Activated naive CD8-positive, alpha-beta T cell treated with anti-CD3 and anti-CD28 coated beads for 36 hours (primary cell): ENCODE measurements around the gene FOXJ3. TPM values are rescaled to one million over a fixed set of nuclear protein-coding genes. Genes with fewer than 3 reads are reported as not detected.

ENCODE experiments used
- DNase-seq: peaks from one replicate; pipeline ENCODE4 v3.0.0; 2021
- H3K27ac Mint-ChIP-seq: one replicate; pipeline ENCODE4 v1.8.0; 2022; ENCODE audit warnings: mild to moderate bottlenecking, moderate library complexity, mixed read lengths
- H3K27me3 Mint-ChIP-seq: one replicate; pipeline ENCODE4 v1.8.0; 2022; ENCODE audit warnings: mild to moderate bottlenecking, mixed read lengths
- H3K36me3 Mint-ChIP-seq: one replicate; pipeline ENCODE4 v1.8.0; 2021; ENCODE audit warnings: mild to moderate bottlenecking, mixed read lengths
- H3K4me1 Mint-ChIP-seq: one replicate; pipeline ENCODE4 v1.8.0; 2021; ENCODE audit warnings: mixed read lengths
- H3K4me3 Mint-ChIP-seq: one replicate; pipeline ENCODE4 v1.8.0; 2022; ENCODE audit warnings: mild to moderate bottlenecking, moderate library complexity, mixed read lengths
- H3K9me3 Mint-ChIP-seq: one replicate; pipeline ENCODE4 v1.8.0; 2022; ENCODE audit warnings: mixed read lengths
- total RNA-seq, 2 experiments: library from RNA; stranded (reverse); gene quantifications; one replicate each; pipeline ENCODE4 v1.2.3, GENCODE V29; 2021

The FOXJ3 gene
- total RNA-seq, 2 experiments from 2014 or later, result 43.7 to 47.2 TPM

DNA sequence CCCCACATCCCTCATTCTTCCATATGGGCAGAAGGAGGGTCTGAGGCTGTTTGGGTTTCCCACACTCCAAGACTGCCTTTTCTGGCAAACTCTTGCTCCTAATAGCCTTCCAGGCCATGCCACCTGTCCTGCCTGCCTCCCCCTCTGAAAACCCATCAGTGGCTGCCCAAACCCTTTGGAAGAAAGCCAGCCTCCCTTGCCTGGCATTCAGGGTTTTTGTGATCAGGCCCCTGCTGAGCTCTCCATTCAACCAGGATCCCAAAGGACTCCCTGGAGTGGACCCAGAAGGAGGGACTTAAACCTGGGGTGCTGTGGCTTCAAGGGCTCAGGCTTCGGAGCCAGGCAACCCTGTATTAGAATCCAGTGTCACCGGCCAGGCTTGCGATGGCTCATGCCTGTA is 166.3 kb downstream of the FOXJ3 start:
- no peak for DNase-seq
- no peaks in the 10 kb centered on the region for H3K27me3 Mint-ChIP-seq
- H3K4me1 Mint-ChIP-seq, result no peaks in the 10 kb centered on the region
- no peak overlapping the region for H3K27ac Mint-ChIP-seq
- H3K36me3 Mint-ChIP-seq, result no peaks in the 10 kb centered on the region
- no peaks in the 10 kb centered on the region for H3K9me3 Mint-ChIP-seq
- no peak overlapping the region for H3K4me3 Mint-ChIP-seq

DNA sequence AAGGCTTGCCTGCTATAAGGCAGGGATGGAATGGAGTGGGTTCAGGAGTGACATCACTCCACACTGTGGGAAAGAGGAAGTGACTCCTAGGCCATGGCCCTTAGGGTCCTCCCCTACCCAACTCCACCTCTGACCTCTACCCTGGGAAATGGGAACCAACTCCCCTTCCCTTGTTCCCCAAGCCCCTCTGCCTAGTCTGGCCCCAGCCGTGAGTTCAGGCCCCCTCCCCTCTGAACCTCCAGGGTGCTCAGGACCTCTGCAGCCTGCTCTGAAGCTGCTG is 166.7 kb downstream of the FOXJ3 start:
- Mint-ChIP-seq H3K9me3 (no peaks in the 10 kb centered on the region), H3K27ac (no peak overlapping the region), H3K4me1 (no peaks in the 10 kb centered on the region), H3K27me3 (no peaks in the 10 kb centered on the region), H3K36me3 (no peaks in the 10 kb centered on the region), H3K4me3 (no peak overlapping the region)
- no peak for DNase-seq

GRCh38 chr1:42167611-42168390 is 167.2 kb downstream of the FOXJ3 start:
- Mint-ChIP-seq H3K27ac (no peak overlapping the region), H3K36me3 (no peaks in the 10 kb centered on the region), H3K4me3 (no peak overlapping the region), H3K4me1 (no peaks in the 10 kb centered on the region), H3K9me3 (no peaks in the 10 kb centered on the region), H3K27me3 (no peaks in the 10 kb centered on the region)
- no peak for DNase-seq

DNA sequence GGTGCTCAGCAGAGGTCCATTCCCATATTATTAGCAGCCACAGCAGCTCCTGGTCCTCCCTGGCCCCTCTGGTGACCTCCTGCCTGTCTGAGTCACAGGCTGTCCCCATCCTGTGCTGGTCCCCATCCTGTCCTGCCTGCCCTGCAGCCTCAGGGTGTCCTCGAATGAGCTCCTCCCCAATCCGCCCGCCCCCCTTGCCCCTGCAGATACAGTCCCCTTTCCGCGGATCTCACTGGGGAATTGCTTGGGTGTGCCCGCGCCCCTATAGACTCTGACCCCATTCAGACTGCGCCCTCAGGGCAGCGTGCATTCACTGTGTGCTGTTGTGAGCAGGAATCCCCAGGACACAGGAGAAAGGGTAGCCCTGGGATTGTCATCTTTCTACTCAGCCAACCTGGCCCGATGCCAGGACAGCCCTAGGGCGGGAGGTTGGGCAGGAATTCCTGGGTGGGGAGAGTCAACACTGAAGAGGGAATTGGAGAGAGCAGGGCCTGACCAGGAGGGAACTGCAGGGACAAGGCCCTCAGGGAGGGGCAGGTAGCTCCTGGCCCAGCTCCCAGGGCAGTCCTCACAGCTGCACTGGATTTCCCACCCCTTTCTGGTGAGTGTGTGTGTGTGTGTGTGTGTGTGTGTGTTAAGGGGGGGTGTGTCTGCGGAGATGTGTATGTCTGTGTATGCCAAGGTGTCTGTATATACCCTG is 169.4 kb downstream of the FOXJ3 start:
- Mint-ChIP-seq H3K36me3 (no peaks in the 10 kb centered on the region), H3K4me3 (no peak overlapping the region), H3K27me3 (peaks cover 2% of the 10 kb centered on the region), H3K27ac (no peak overlapping the region), H3K9me3 (peaks cover 8% of the 10 kb centered on the region), H3K4me1 (no peaks in the 10 kb centered on the region)
- no peak for DNase-seq

- Mint-ChIP-seq H3K4me1 (no peaks in the 10 kb centered on the region), H3K36me3 (no peaks in the 10 kb centered on the region), H3K27me3 (peaks cover 3% of the 10 kb centered on the region), H3K9me3 (peaks cover 9% of the 10 kb centered on the region), H3K27ac (no peak within 1 kb of the TSS), H3K4me3 (no peak within 1 kb of the TSS)
- no peak for DNase-seq
Observed at GRCh38 chr1:42164551-42165420, 170.2 kb downstream of the FOXJ3 start, which contains the start of gene GUCA2A. Gene GUCA2A, minus strand, starts transcription at chr1:42164745. Its CDS starts 33 bp downstream, at chr1:42164712.

- Mint-ChIP-seq H3K9me3 (peaks cover 9% of the 10 kb centered on the region), H3K27ac (no peak overlapping the region), H3K4me1 (no peaks in the 10 kb centered on the region), H3K36me3 (no peaks in the 10 kb centered on the region), H3K4me3 (no peak overlapping the region), H3K27me3 (peaks cover 3% of the 10 kb centered on the region)
- no peak for DNase-seq
Observed at GRCh38 chr1:42163536-42164503, 171.2 kb downstream of the FOXJ3 start.

DNA sequence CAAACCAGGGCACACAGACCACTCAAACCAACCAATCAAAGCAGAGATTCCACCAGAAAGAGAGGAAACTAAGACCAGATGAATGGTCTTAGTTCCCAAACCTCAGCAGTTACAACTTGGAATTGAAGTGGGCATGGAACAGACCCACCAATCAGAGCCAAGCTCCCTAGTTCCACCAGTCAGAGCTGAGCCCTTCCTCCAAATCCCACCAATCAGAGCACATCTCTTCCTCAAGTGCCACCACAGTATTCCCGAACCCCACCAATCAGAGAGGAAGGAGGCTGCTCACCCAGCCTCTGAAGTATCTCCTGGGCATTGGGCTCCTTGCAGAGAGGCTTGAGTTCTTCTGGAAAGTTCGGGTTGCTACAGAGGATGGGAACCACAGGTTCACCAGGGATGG is 171.9 kb downstream of the FOXJ3 start:
- Mint-ChIP-seq H3K4me1 (no peaks in the 10 kb centered on the region), H3K4me3 (no peak overlapping the region), H3K36me3 (no peaks in the 10 kb centered on the region), H3K27ac (no peak overlapping the region), H3K9me3 (peaks cover 9% of the 10 kb centered on the region), H3K27me3 (peaks cover 3% of the 10 kb centered on the region)
- DNase-seq, result no peak

DNA sequence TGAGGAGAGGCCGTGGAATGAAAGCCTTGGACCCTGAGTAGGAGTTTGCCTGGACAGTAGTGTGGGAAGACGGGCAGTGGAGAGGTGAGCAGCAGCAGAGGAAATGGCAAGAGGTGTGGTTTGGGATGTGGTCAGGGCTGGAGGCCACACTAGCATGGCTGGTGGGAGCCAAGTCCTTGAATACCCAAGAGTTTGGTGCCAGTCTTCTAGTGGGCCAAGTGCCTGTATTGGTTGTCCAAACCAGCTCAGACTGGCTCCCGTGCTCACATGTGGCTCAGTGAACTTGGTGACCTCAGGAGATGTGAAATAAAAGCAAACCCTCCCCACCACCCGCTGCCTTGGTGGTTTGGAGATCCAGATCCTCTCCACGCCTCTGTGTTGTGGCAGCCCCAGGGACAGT is 172.9 kb downstream of the FOXJ3 start:
- peaks cover 9% of the 10 kb centered on the region for H3K9me3 Mint-ChIP-seq
- no peak overlapping the region for H3K4me3 Mint-ChIP-seq
- H3K36me3 Mint-ChIP-seq, result no peaks in the 10 kb centered on the region
- H3K27ac Mint-ChIP-seq, result no peak overlapping the region
- H3K4me1 Mint-ChIP-seq, result peaks cover 3% of the 10 kb centered on the region
- H3K27me3 Mint-ChIP-seq, result peaks cover 3% of the 10 kb centered on the region
- DNase-seq, result no peak

- H3K4me1 Mint-ChIP-seq, result peaks cover 3% of the 10 kb centered on the region
- no peaks in the 10 kb centered on the region for H3K36me3 Mint-ChIP-seq
- H3K9me3 Mint-ChIP-seq, result peaks cover 9% of the 10 kb centered on the region
- peaks cover 3% of the 10 kb centered on the region for H3K27me3 Mint-ChIP-seq
- H3K27ac Mint-ChIP-seq, result no peak overlapping the region
- no peak overlapping the region for H3K4me3 Mint-ChIP-seq
- no peak for DNase-seq
Observed at GRCh38 chr1:42158189-42158588, 176.8 kb downstream of the FOXJ3 start.

DNA sequence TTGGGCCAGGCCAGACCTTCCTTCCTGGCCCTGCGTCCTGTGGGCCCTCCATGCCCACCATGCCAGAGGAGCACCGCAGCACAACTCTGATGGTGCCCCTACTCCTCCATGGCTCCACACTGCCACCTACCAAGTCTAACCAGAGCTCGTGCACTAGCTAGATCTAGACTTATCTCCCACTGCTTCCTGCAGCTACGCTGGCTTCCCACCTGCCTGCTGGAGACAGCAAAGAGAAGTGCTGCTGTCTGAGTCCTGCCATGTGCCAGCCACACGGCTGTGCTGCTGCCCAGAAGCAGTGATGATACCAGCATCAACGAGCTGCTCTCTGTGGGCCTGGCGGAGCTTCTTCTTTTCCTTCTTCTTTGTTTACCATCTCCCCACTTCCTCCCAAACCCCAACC is 177.4 kb downstream of the FOXJ3 start:
- H3K9me3 Mint-ChIP-seq, result peaks cover 9% of the 10 kb centered on the region
- peaks cover 3% of the 10 kb centered on the region for H3K4me1 Mint-ChIP-seq
- no peak overlapping the region for H3K4me3 Mint-ChIP-seq
- no peak overlapping the region for H3K27ac Mint-ChIP-seq
- peaks cover 3% of the 10 kb centered on the region for H3K27me3 Mint-ChIP-seq
- no peaks in the 10 kb centered on the region for H3K36me3 Mint-ChIP-seq
- DNase-seq, result no peak

DNA sequence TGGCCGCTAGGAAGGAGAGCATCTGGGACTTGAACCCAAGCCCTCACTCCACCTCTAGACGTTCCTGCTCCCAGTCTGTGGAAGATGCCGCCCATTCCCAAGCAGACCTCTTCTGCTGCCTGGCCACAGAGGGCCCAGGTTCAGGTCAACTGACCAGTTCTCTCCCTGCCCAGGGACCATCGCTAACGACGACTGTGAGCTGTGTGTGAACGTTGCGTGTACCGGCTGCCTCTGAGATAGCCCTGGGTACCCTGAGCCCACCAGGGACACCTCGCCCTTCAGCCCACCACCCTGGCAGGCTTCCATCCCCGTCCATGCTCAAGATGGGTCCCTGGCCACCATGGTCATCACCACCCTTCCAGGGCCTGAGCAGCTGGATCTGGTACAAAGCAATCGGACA is 179.7 kb downstream of the FOXJ3 start:
- no peaks in the 10 kb centered on the region for H3K36me3 Mint-ChIP-seq
- no peak overlapping the region for H3K27ac Mint-ChIP-seq
- H3K9me3 Mint-ChIP-seq, result no peaks in the 10 kb centered on the region
- peaks cover under 1% of the 10 kb centered on the region for H3K27me3 Mint-ChIP-seq
- H3K4me3 Mint-ChIP-seq, result no peak overlapping the region
- no peak for DNase-seq
- H3K4me1 Mint-ChIP-seq, result peaks cover 3% of the 10 kb centered on the region

DNA sequence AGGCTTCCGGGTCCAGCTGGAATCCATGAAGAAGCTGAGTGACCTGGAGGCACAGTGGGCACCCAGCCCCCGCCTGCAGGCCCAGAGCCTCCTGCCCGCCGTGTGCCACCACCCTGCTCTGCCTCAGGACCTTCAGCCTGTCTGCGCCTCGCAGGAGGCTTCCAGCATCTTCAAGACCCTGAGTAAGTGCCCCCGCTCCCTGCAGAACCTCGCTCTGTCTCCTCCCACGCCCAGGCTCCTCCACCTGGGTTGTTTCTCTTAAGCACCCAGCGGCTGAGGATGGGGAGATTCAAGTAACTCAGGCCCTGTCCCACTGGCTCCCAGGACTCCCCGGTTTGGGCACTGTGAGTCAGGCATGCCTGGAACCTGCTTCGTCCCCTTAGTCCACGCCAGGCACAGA is 180.3 kb downstream of the FOXJ3 start:
- Mint-ChIP-seq H3K9me3 (no peaks in the 10 kb centered on the region), H3K27ac (no peak overlapping the region), H3K4me1 (peaks cover 3% of the 10 kb centered on the region), H3K36me3 (no peaks in the 10 kb centered on the region), H3K4me3 (no peak overlapping the region), H3K27me3 (peaks cover 5% of the 10 kb centered on the region)
- no peak for DNase-seq

GRCh38 chr1:42153624-42154023 is 181.4 kb downstream of the FOXJ3 start:
- H3K9me3 Mint-ChIP-seq, result no peaks in the 10 kb centered on the region
- H3K4me1 Mint-ChIP-seq, result peaks cover 3% of the 10 kb centered on the region
- DNase-seq, result no peak
- H3K27me3 Mint-ChIP-seq, result peaks cover 5% of the 10 kb centered on the region
- H3K4me3 Mint-ChIP-seq, result no peak overlapping the region
- H3K36me3 Mint-ChIP-seq, result no peaks in the 10 kb centered on the region
- no peak overlapping the region for H3K27ac Mint-ChIP-seq

- H3K27ac Mint-ChIP-seq, result no peak within 1 kb of the TSS
Observed at GRCh38 chr1:42152907-42153600, 182.0 kb downstream of the FOXJ3 start, which contains the start of gene GUCA2B. Gene GUCA2B, plus strand, starts transcription at chr1:42153410. Its CDS starts 41 bp downstream, at chr1:42153451.

More at GRCh38 chr1:42152907-42153600, 182.0 kb downstream of the FOXJ3 start, which contains the start of gene GUCA2B:
- no peak for DNase-seq
- H3K9me3 Mint-ChIP-seq, result no peaks in the 10 kb centered on the region
- no peak within 1 kb of the TSS for H3K4me3 Mint-ChIP-seq
- peaks cover 5% of the 10 kb centered on the region for H3K27me3 Mint-ChIP-seq
- H3K36me3 Mint-ChIP-seq, result no peaks in the 10 kb centered on the region
- peaks cover 3% of the 10 kb centered on the region for H3K4me1 Mint-ChIP-seq
